NCI-H146 (cell line): ENCODE results near the gene MAP2K3.
"Not testable (repeated sequence)": the region's sequence is repeated elsewhere in the genome, so short reads cannot be mapped to it uniquely, and the experiment has no call there.

ENCODE experiments used
- DNase-seq: peaks from one replicate; lab custom pipeline; 2025; lab: John Stamatoyannopoulos, UW

MAP2K3 gene

GRCh38 chr17:21297026-21297520 is 12.6 kb downstream of the MAP2K3 start:
- no peak for DNase-seq

- no peak for DNase-seq
Measured at GRCh38 chr17:21297597-21297996, 13.1 kb downstream of the MAP2K3 start.

DNA sequence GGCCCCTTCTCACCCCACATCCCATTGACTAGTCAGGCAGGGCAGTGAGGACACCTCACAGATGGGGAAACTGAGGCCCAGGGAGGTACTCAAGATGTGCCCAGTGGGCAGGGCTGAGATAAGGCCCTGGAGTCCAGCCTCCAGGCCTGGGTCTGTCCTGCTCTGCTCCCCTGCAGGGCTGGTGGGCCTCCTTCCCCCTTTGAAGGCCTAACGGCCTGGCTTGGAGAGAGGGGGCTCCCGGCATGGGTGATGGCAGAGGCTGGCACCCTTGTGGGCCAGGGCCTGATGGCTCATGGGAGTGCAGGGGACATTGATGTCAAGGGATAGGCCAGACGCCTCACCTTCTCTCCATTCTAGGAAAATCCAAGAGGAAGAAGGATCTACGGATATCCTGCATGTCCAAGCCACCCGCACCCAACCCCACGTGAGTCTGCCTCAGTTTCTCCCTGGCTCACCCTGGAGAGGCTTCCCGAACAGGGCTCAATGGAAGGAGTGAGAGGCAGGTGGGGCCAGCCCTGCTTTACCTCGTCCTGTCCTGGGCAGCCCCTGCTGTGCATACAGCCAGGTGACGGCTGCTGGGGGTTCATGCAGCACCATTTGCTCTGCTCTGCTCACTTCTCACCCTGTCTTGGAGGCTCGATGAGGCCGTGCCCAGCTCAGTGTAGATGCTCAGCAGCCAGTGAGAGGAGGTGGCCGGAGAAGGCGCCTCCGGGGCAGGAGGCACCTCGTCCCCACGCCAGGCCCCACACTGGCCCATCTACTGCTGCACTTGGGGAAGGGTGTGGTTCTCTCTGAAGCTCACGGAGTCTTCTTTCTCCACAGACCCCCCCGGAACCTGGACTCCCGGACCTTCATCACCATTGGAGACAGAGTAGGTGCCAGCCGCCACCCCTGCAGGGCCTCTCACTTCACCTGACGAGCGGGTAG is 13.8 kb downstream of the MAP2K3 start:
- DNase-seq = no peak

DNA sequence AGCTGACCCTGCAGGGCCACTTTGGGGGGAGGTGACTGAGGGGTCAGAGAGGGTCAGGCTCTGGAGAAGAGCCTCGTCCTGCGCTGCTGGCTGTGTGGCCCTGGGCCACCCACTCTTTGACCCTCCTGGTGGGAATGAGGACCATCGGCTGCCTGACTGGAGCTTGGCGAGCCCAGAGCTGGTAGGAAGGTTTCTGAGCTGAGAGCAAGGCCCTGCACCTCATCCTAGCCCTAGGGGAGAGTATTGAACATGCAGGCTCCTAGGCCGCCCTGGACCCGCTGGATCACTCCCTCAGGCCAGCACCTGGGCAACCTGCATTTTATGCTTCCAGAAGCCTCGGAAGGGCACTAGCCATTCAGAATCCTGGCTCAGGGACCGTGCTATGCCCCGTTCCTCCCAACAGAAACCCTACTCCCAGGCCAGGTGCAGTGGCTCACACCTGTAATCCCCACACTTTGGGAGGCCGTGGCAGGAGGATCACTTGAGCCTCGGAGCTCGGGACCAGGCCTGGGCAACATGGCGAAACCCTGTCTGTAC is 14.5 kb downstream of the MAP2K3 start:
- no peak for DNase-seq

DNA sequence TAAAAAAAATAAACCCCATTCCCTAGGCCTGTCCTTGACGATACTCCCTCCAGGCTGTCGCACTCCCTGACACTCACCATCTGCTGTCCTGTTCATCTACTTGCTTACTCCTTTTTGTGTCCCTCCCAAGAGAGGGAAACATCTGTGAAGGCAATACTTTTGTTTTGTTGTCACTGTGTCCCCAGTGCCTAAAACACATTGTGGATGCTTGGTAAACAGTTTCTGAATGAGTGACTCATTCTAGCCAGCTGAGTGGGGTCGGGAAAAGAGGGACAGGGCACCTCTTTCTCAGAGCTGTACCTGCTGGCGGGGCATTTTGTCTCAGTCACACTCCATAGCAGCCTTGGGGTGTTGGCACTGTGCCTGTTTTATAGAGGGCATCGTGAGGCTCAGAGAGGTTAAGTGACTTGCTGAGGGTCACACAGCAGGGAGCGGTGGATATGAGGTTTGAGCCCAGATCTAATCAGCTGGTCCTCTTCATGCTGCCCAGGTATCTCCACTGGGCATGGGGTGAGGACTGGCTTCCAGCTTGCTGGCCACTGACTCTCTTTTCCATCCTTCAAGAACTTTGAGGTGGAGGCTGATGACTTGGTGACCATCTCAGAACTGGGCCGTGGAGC is 15.6 kb downstream of the MAP2K3 start:
- no peak for DNase-seq

DNA sequence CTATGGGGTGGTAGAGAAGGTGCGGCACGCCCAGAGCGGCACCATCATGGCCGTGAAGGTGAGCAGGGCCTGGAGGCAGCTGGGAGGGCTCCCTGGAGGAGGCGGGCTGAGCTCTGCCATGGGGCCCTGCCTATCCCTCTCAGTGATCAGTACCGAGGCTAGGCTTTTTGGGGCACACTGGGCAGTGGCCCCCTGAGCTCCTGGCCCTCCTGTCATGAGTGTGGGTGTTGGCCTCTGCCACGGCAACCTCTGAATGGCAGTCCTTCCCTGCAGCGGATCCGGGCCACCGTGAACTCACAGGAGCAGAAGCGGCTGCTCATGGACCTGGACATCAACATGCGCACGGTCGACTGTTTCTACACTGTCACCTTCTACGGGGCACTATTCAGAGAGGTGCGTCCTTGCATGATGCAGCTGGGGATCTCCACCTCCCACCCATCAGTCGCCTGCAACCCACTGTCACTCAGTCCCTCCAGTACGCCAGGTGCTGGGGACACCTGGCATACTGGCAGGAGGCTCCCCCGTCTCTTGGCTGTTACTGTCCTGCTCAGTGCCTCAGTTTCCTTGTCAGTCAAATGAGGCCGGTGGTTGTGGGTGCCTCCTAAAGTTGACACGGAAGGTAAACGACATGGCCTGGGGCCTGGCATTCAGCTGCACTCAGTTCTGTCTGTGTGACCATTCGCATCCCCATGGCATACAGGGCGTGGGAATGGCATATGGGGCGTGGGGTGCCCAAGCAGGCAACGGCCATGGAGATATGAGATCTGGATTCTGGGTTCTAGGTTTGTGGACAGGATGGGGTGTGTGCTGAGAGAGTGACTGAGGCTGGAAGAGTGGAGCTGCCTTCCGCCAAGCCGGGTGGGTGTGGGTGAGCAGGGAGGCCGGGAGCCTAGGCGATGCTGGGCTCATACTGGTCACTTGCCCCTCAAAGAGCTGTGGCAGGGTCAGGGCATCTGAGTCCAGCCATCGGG is 16.4 kb downstream of the MAP2K3 start:
- DNase-seq = no peak

GRCh38 chr17:21301593-21302550 is 17.4 kb downstream of the MAP2K3 start:
- peak; percentile 82 for DNase-seq

DNA sequence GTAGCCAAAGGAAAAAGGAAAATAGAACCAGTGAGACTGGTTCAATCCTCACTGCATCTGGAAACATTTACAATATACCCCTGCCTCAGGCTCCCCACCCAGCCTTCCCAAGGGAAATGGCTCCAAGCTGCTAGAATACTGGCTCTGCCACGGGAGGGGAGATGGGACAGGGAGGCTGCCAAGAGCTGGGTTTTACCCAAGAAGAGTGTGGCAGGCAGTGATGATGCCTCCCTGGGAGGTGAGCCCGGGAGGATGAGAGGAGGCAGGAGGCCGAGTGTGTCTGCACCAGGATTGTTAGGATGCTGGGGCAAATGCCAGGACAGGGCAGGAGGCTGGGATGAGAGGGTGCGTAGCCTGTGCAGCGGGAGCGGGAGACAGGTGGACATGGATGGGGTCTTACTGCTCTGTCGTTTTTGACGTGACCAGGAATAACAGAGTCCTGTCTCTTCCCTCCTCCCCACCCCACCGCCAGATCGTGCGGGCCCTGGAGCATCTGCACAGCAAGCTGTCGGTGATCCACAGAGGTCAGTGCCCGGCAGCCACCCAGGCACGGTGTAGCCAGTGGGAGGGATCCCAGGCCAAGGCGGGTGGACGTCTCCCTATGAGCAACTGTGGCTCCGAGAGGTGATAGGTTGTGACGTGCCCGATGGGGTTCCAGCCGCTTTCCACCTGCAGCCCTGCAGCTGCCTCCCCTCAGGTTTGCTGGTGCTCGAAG is 18.4 kb downstream of the MAP2K3 start:
- DNase-seq = no peak

GRCh38 chr17:21303441-21304065 is 19.0 kb downstream of the MAP2K3 start:
- DNase-seq = no peak

DNA sequence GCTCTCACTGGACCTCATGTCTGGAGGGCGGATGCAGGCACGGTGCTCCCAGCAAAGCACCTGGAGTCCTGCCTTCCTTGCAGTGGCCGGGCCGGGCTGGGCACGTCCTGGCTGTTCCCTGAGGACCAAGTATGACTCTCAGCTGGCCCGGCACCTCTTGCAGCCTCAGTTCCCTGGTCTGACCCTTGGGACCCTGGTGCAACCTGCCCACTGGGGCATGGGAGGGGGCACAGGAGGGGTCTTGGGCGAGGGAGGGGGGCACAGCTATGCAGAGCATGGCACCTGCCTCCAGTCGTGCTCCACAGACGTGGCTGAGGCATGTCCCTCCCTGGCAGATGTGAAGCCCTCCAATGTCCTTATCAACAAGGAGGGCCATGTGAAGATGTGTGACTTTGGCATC is 19.6 kb downstream of the MAP2K3 start:
- DNase-seq = no peak

DNA sequence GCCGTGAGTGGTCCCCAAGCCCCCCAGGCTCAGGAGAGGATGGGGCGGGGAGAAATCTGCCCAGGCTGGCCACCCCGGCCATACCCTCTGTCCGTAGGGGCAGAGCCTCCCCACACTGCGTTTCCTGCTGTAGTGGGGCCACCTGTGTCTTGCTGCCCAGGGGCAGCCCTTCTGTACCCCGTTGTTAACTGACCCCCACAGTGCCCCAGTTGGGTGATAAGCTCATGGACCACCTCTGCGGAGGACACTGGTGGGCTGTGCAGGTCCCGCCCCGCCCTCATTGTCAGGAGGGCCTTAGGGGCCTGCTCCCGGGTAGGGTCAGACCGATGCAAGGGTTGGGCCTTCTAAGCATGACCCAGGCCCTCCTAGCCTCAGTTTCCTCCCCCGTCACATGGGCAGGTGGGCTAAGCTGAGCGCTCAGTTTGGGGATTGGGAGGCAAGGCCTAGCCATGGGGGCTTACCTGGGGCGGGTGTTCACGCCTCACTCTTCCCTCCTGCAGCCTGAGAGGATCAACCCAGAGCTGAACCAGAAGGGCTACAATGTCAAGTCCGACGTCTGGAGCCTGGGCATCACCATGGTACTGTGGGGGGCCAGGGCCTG is 20.1 kb downstream of the MAP2K3 start:
- DNase-seq = not testable (repeated sequence)

DNA sequence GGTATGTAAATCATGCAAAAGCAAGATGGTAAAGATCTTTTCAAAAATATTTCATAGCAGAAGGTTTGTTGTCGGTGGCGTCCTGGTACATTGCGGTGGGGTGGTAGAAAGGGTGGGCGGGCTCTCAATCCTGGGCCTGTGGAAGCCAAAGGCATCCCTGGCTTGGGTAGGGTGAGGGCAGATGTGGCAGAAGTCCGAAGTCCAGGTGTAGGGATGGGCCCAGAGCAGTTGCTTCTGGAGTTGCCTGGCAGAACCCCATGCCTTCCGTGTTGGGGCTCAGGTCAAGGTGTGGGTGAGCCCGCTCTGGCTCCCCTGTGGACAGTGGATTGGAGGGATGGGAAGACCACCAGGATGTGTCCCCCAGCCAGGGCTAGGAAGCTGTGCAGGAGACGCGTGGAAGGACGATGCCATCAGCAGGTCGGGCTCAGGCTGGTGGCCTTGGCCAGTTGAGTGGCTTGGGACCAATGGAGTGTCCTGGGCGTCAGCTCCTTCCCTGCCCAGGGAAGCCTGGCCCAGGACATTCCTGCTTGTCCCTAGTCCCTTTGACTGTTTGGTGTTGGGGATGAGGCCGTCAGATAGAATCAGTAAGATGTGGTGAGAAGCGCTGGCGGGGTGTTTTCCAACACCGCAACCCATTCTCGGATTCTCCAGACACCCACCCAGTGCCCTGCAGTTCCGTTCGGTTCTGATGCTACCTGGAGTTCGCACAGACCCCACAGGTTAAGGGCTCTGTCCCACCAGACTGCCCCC is 21.1 kb downstream of the MAP2K3 start:
- DNase-seq = not testable (repeated sequence)

DNA sequence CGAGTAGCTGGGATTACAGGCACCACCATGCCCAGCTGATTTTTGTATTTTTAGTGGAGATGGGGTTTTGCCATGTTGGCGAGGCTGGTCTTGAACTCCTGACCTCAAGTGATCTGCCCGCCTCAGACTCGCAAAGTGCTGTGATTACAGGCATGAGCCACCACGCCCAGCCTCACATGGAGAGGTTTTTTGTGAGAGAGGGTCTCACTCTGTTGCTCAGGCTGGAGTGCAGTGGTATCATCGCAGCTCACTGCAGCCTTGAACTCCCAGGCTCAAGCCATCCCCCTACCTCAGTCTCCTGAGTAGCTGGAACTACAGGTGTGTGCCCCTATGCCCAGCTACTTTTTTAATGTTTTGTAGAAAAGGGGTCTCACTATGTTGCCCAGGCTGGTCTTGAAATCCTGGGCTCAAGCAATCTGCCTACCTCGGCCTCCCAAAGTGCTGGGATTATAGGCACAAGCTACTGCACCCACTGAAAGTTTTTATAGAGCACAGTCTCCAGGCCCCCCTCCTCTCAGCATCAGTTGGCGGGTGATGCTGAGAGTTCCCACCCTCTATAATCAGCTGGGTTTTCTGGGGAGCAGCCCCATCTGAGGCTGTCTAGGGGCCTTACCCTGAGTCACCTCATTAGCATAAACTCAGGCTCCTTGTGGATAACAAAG is 22.2 kb downstream of the MAP2K3 start:
- DNase-seq = not testable (repeated sequence)

DNA sequence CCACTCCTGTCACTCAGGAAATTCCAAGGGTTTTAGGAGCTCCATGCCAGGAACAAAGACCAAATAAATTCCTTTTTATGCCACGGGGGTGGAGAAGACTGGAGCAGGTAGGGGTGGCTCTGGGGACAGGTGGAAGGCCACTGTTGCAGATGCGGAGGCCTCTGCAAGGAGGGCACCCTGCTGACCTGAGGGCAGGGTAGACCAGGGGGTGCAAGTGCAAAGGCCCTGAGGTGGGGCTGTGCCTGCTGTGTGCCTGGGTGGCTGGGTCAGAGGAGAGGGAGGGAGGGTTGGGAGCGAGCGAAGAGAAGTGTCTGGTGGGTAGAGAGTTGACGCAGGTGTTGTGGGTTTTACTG is 22.7 kb downstream of the MAP2K3 start:
- not testable (repeated sequence) for DNase-seq

- not testable (repeated sequence) for DNase-seq
Measured at GRCh38 chr17:21308931-21309381, 24.4 kb downstream of the MAP2K3 start.

DNA sequence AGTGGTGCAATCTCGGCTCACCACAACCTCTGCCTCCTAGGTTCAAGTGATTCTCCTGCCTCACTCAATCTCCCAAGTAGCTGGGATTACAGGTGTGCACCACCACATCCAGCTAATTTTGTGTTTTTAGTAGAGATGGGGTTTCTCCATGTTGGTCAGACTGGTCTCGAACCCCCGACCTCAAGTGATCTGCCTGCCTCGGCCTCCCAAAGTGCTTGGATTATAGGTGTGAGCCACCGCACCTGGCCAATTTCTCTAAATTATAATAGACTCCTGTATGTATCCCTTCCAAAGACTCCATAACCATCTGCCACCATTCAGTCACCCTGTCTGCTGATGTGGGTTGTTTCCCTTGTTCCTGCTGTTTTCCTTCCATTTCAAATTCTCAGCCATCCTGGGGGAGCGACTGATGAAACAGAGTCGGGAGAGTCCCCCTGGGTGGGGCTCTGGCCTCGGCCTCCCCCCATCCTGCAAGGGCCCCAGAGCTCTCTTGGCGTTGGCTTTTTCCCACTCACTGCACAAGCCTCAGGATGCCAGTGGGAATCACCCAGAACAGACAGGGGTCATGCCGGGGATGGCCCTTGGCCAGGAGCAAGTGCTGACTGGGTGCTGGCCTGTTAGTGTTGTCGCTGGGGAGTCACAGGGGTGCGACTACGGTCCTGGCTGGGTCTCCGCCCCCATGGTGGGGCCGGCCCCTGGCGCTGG is 25.7 kb downstream of the MAP2K3 start:
- not testable (repeated sequence) for DNase-seq
